Erythroblast (primary cell): ENCODE measurements around the gene RGS19.

ENCODE experiments used
- GATA1 ChIP-seq: IDR thresholded peaks from 2 replicates; pipeline ENCODE4 v1.6.1; 2011; ENCODE audit warnings: low read depth, mild to moderate bottlenecking, control low read depth, low read length, moderate library complexity
- POLR2A ChIP-seq: IDR thresholded peaks from 2 replicates; pipeline ENCODE4 v1.6.1; 2011; ENCODE audit warnings: mild to moderate bottlenecking, low read length

GRCh38 chr20:64102647-64103354 lies 23.5 kb upstream of the RGS19 start:
- TF ChIP-seq POLR2A (no peak), GATA1 (no peak)
